SU-DHL-6 (cell line): ENCODE measurements around the gene BCAS3.

Experiments
- H2AFZ ChIP-seq: fragments of 200-600 bp; sonication (generic); 2 replicates; pipeline ENCODE4 v1.6.1; 2014; ENCODE audit warnings: low read depth, mild to moderate bottlenecking, moderate library complexity, mixed read lengths, antibody characterized with exemption, low read length; ENCODE audit not compliant: severe bottlenecking
- H3F3A ChIP-seq: fragments of 200-600 bp; shearing (Covaris generic); 2 replicates; pipeline ENCODE4 v1.6.0; 2016; ENCODE audit warnings: antibody characterized with exemption, mild to moderate bottlenecking; ENCODE audit not compliant: insufficient read depth
- H3K27ac ChIP-seq: fragments of 200-600 bp; sonication (generic); 2 replicates; pipeline ENCODE4 v1.5.1; 2016; ENCODE audit warnings: low read depth, mild to moderate bottlenecking, low read length, moderate library complexity, mixed read lengths
- H3K27me3 ChIP-seq: fragments of 200-600 bp; sonication (generic), shearing (Covaris generic); 2 replicates; pipeline ENCODE4 v1.6.0; 2014; ENCODE audit warnings: mild to moderate bottlenecking, low read length
- H3K36me3 ChIP-seq: fragments of 200-600 bp; sonication (generic); 2 replicates; pipeline ENCODE4 v1.6.1; 2014; ENCODE audit warnings: mild to moderate bottlenecking, low read length, mixed read lengths
- H3K4me2 ChIP-seq: fragments of 300-600, 200-600 bp; shearing (Covaris generic), sonication (generic); 2 replicates; pipeline ENCODE4 v1.6.0; 2014; ENCODE audit warnings: low read length, low read depth, mild to moderate bottlenecking; ENCODE audit not compliant: poor library complexity, severe bottlenecking
- H3K4me3 ChIP-seq: fragments of 200-600 bp; sonication (generic); 2 replicates; pipeline ENCODE4 v1.5.1; 2014; ENCODE audit warnings: antibody characterized with exemption, low read length, mild to moderate bottlenecking, mixed read lengths; ENCODE audit not compliant: insufficient read depth, poor library complexity, severe bottlenecking
- H3K79me2 ChIP-seq: fragments of 200-600 bp; sonication (generic); 2 replicates; pipeline ENCODE4 v1.6.1; 2014; ENCODE audit warnings: mild to moderate bottlenecking, low read length, moderate library complexity; ENCODE audit not compliant: insufficient read depth
- H3K9ac ChIP-seq: fragments of 200-600 bp; sonication (generic); 2 replicates; pipeline ENCODE4 v1.7.0; 2014; ENCODE audit warnings: mild to moderate bottlenecking, low read length
- H3K9me2 ChIP-seq: fragments of 200-600 bp; sonication (generic); replicated peaks from 2 replicates; pipeline ENCODE4 v1.6.1; 2014; ENCODE audit warnings: low read length; ENCODE audit not compliant: insufficient read depth
- H3K9me3 ChIP-seq: fragments of 200-600 bp; sonication (generic); 2 replicates; pipeline ENCODE4 v1.6.1; 2014; ENCODE audit warnings: low read length, mixed read lengths; ENCODE audit not compliant: insufficient read depth
- H4K20me1 ChIP-seq: fragments of 200-600 bp; sonication (generic); 2 replicates; pipeline ENCODE4 v1.6.1; 2014; ENCODE audit warnings: low read depth, mild to moderate bottlenecking, antibody characterized with exemption, low read length, moderate library complexity, mixed read lengths
- EZH2phosphoT487 ChIP-seq: fragments of 200-600 bp; sonication (generic), shearing (Covaris generic); conservative IDR thresholded peaks from 2 replicates; pipeline ENCODE4 v1.6.1; 2018; ENCODE audit warnings: mild to moderate bottlenecking, antibody characterized with exemption, low read length, moderate library complexity, mixed read lengths
- TF ChIP-seq, protein P1 (sequence below): fragments of 200-600 bp; sonication (generic); IDR thresholded peaks from one replicate; pipeline ENCODE4 v1.5.1; 2017; ENCODE audit warnings: antibody characterized with exemption, mild to moderate bottlenecking, low read length, moderate library complexity; ENCODE audit not compliant: insufficient read depth, poor library complexity, severe bottlenecking

Gene BCAS3

DNA sequence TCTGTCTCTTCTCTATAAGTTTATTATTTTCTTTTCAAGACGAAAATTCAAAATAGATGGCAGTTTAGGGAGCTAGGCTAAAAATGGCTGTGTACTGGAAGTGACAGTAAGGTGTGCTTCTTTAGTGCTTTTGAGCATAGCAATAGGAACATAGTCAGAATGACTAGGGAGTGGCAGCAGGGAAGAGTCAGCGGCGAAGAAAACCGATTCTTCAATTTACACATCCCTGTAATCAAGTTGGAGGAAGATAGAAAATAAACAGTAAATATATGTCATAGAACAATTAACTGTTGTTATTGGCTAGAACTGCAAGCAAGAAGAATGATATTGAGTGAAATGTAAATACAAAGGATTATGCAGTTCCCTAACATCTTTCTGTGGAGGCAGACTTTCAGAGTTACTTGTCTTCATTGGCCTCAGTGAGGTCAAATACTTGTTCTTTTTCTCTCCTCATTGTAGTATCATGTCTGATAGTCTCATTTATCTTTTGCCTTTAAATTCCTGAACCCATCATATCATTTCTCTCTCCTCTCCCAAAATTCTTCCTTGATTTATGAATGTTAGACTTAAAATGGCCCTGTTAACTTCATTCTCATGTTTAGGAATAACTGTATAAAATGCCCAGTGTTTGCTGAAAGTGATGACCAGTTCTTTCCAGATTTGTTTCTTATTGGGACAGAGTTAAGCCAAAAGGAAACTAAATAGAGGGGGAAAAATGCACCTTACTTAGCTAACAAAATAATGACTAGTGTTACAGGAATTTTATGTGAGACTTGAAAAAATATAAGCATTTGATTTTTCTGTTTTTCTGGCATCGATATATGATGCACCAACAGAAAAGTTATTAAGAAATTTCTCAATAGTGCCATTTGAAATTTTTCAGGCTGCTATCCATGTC lies 211.4 kb downstream of the BCAS3 start:
- TF ChIP-seq, protein P1, sequence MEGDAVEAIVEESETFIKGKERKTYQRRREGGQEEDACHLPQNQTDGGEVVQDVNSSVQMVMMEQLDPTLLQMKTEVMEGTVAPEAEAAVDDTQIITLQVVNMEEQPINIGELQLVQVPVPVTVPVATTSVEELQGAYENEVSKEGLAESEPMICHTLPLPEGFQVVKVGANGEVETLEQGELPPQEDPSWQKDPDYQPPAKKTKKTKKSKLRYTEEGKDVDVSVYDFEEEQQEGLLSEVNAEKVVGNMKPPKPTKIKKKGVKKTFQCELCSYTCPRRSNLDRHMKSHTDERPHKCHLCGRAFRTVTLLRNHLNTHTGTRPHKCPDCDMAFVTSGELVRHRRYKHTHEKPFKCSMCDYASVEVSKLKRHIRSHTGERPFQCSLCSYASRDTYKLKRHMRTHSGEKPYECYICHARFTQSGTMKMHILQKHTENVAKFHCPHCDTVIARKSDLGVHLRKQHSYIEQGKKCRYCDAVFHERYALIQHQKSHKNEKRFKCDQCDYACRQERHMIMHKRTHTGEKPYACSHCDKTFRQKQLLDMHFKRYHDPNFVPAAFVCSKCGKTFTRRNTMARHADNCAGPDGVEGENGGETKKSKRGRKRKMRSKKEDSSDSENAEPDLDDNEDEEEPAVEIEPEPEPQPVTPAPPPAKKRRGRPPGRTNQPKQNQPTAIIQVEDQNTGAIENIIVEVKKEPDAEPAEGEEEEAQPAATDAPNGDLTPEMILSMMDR, result no peak
- no peak for TF ChIP-seq EZH2phosphoT487
- Histone ChIP-seq H2AFZ (no peak overlapping the region), H3K4me3 (no peak overlapping the region), H3K27me3 (no peaks in the 10 kb centered on the region), H4K20me1 (no peaks in the 10 kb centered on the region), H3K36me3 (no peaks in the 10 kb centered on the region), H3K4me2 (no peak overlapping the region), H3K9me3 (no peaks in the 10 kb centered on the region), H3K27ac (no peak overlapping the region), H3K79me2 (no peaks in the 10 kb centered on the region), H3K9me2 (no peaks in the 10 kb centered on the region), H3F3A (no peaks in the 10 kb centered on the region), H3K9ac (no peak overlapping the region)

DNA sequence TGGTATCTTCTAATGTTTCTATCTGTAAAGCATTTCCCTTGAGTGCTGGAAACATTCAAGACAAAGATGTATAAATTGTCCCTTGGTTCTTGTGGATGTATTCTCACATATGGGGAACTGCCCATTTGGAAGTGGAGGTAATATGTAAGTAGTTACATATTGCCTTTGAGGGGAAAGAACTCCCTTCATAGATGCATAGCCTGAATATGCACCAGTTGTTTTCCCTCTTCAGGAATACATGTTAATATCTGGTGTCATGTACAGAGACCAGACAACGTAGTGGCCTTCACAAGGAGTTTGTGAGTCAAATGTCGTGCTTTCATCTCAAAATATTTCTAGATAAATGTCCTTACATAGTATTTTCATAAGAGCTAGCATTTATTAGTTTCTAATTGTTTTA lies 213.5 kb downstream of the BCAS3 start:
- Histone ChIP-seq H3K9me3 (no peaks in the 10 kb centered on the region), H3K27ac (no peak overlapping the region), H3K9me2 (no peaks in the 10 kb centered on the region), H3K79me2 (no peaks in the 10 kb centered on the region), H3F3A (no peaks in the 10 kb centered on the region), H3K9ac (no peak overlapping the region), H3K27me3 (no peaks in the 10 kb centered on the region), H4K20me1 (no peaks in the 10 kb centered on the region), H3K36me3 (no peaks in the 10 kb centered on the region), H2AFZ (no peak overlapping the region), H3K4me2 (no peak overlapping the region), H3K4me3 (no peak overlapping the region)
- TF ChIP-seq, protein P1, result no peak
- TF ChIP-seq EZH2phosphoT487, result no peak

DNA sequence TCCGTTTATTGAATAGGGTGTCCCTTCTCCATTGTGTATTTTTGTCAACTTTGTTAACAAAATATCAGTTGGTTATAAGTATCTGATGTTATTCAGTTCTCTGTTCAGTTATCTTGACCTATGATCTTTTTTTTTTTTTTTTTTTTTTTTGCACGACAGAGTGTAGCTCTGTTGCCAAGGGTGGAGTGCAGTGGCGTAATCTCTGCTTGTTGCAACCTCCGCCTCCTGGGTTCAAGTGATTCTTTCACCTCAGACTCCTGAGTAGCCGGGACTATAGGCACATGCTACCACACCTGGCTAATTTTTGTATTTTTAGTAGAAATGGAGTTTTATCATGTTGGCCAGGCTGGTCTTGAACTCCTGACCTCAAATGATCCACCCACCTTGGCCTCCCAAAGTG lies 215.8 kb downstream of the BCAS3 start:
- no peak for TF ChIP-seq EZH2phosphoT487
- TF ChIP-seq, protein P1, result no peak
- H2AFZ ChIP-seq, result no peak overlapping the region
- H3K9me2 ChIP-seq, result no peaks in the 10 kb centered on the region
- peaks cover 3% of the 10 kb centered on the region; the same call in 1 of the 2 replicates for H3K36me3 ChIP-seq
- H3K9ac ChIP-seq, result no peak overlapping the region
- H3K27ac ChIP-seq, result no peak overlapping the region
- H3K4me3 ChIP-seq, result no peak overlapping the region
- H3F3A ChIP-seq, result no peaks in the 10 kb centered on the region
- H3K79me2 ChIP-seq, result no peaks in the 10 kb centered on the region
- no peak overlapping the region for H3K4me2 ChIP-seq
- H3K9me3 ChIP-seq, result 0 out of 2 replicates have a peak, but pooled peaks cover 6% of the 10 kb centered on the region
- no peaks in the 10 kb centered on the region for H4K20me1 ChIP-seq
- H3K27me3 ChIP-seq, result no peaks in the 10 kb centered on the region
